ENCODE measurements around the gene NRXN2.

NRXN2 gene

DNA sequence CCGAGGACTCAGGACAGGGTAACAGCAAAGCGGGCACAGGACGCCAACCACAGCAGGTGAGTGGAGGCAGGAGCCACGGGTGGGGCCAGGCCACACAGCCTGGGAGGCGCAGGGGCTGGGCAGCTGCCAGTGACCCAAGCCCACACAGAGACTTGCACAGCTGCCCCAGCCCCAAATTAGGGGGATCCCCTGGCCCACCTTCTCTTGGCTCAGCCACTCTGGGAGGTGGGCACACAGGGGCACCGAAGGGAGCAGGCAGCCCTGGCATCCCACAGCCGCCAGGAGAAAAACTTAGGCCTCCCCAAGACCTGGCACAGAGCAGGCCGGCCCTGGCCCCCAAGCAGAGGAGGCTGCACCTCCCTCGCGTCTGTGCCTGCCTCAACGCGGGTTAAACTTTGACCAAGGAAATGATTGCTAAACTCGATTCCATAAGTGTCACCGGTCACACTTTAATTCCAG, 132.2 kb downstream of the NRXN2 start, which contains the start of gene SLC22A12:
SLC22A12 (plus strand) TSS at position 458 of the 459 bp plus-strand sequence. CDS start 337 bp downstream, outside the sequence.
- DNase-seq (ENCODE audit: low read depth in 2 of 2), result no peak

DNA sequence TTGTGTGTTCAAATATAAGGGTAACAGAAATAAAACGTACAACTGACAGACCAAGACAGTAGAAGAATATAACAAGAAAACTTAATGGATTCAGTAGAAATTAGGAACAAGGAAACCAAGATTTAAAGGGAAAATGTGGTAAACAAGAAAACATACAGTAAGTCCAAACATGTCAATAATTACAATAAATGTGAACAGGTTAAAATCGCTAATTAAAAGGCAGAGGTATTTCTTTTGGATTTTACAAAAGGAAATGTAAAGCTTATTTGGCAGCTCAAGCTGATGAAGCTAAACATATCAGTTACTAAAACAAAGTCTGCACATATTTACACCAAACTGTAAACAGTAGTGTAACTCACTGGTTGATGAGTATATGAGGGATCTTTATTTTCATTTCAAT, 134.3 kb downstream of the NRXN2 start:
- no peak for DNase-seq (ENCODE audit: low read depth in 2 of 2)

DNA sequence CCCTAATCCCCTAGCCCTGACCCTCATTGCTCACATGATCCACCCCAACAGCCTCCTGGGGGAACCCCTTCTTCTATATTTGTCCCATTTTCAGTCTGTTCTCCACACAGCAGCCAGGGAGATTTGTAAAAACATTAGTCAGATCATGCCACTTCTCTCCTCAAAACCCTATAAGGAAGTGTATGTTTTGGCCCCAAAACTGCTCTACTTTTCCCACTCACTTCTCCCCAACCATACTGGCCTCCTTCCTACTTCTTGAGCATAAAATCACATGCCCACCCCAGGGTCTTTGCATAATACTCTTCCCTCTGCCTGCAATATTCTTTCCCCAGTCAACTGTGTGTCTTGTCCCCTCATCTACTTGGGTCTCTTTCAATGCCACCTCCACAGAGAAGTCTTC, 136.6 kb downstream of the NRXN2 start:
- DNase-seq (ENCODE audit: low read depth in 2 of 2), result no peak

DNA sequence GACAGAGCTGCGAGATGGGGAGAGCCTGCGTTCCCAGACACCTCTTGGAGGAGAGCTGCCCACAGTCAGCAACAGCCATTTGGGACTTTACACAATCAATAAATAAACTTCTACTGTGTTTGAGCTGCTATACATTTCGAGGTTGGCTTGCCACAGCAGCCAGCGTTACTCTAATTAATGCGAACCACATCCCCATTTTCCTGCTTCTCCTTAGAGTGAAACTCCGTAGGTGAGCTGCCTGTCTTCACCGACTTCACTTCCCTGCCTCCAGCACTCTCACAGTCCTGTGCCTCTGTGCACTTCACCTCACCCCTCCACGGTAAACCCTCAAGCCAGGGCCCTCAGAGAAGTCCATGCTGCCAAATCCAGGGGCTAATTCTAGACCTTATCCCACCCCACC, 137.8 kb downstream of the NRXN2 start:
- DNase-seq (ENCODE audit: low read depth in 2 of 2), result no peak

DNA sequence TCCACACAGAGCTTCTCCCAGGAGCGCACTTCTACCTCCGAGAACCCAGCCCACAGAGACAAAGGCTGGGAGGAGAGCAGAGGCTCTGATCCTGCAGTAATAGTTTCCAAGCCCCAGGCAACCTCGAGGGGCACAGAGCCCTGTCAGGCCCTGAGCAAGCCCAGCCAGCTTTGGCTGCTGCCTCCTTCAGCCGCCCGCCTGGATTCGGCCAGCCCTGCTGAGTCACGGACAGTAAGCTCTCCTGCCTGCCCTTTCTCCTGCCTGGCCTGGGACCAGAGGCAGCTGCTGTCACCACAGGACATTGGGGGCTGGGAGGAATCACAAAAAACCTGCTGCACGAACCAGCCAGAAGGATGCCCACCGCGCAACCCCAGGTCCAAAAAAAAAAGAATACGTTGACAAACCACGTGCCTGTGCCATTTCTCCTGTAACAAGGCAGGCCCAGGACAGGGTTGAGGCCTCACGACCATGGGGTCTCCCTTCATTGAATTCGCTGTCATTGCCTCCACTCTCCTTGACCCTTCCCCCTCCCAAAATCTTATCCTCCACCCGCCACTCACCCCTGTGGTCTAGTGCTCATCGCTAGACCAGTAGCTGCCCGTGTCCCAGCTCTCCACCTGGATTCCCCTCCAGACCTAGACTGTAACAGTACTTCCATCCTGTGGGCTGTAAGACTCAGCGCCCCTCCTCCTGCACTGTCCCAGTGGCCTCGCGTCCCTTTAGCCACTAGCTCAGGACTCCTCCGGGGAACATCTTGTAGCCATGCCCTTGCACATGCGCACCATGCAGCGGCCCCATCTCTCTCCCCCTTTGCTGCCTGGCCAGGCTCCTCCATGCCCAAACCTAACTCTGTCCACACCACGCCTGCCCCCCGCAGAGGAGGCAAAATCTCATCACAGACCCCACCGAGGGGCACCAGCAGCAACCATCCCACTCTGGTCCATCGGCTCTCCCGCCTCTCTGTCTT, 139.4 kb downstream of the NRXN2 start:
- DNase-seq (ENCODE audit: low read depth in 2 of 2), result no peak

DNA sequence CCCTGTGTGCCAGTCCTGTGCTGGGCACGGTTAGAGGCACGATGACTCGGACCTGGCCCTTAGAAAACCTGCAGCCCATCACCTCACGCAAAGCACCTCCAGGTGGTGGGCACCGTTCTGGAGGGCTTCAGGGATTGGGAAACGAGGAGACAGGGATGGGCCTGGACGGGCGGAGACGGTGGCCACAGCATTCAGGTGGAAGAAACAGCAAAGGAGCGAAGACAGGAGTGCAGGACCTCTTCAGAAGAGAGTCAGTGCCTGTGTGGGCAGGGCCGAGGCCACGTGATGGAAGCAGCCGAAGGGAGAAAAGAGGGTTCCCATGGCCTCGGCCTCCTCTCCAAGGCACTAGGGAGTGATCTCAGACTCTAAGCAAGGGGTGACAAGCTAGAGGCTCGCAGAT, 140.1 kb downstream of the NRXN2 start:
- no peak for DNase-seq (ENCODE audit: low read depth in 2 of 2)

DNA sequence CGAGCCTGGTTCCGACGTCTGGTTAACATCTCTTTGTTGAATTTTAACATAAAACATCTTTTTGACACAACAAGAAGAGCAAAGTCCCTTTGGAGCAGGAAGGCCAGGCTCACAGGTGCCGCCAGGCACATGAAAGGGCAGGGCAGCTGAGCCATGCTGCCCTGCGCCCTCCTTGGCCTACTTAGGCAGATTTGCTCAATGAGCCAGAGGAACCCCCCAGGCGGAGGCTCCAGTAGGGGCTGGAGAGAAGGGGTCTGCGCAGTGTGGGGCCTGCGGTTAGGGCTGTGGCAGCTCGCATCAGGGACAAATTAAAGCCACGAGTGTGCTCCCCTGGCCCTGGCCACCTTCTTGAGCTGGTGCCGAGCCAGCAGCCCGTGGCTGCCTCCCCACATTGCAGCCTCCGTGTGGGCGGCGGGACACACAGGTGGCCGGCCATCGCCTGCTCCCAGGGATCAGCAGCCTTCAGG, 141.9 kb downstream of the NRXN2 start:
- no peak for DNase-seq (ENCODE audit: low read depth in 2 of 2)

DNA sequence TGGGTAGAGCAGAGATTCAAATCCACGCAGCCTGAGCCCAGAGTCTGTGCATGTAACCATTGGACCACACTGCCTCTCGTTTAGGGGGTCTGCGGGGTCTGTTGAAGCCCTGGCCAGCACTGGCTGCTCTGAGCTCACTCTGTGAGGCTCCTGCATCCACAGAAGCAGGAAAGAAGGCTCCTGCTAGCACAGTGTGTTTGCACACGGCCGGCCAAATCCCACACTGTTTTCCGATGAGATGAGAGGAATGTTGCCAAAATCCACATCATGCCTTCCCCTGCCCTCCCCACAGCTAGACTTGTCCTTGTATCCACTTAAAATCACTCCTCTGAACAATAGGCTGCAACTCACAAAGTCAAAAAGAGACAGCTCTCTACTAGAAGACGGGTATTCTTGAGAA, 142.6 kb downstream of the NRXN2 start:
- no peak for DNase-seq (ENCODE audit: low read depth in 2 of 2)

DNA sequence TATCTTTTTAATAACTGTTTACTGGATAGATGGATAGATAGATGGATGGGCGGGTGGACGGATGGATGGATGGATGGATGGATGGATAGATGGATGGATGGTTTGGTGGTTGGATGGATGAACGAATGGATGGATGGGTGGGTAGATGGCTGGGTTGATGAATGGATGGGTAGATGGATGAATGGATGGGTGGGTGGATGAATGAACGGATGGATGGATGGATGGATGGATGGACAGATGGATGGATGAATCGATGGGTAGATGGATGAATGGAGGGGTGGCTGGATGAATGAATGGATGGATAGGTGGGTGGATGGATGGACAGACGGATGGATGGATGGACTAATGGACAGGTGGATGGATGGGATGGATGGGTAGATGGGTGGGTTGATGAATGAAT, 145.8 kb downstream of the NRXN2 start:
- DNase-seq (ENCODE audit: low read depth in 2 of 2), result no peak

DNA sequence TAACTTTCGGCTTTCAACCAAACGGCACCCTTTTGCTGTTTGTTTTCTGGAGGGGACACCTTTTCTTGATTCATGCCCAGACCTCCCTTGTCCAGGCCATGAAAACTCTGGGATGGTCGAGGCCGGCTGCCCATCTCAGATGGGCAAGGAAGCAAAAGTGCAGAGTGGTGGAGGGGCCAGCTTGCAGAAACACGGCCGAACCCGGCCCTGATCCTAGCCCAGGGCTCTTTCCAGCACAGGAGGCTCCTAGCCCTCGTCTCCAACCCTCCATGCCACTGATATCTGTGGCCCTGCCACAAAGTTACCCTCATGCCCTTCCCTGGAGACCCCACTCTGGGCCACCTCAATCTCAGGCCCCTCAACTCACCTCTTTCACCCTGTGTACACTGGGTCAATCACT, 150.9 kb downstream of the NRXN2 start:
- DNase-seq (ENCODE audit: low read depth in 2 of 2), result no peak

DNA sequence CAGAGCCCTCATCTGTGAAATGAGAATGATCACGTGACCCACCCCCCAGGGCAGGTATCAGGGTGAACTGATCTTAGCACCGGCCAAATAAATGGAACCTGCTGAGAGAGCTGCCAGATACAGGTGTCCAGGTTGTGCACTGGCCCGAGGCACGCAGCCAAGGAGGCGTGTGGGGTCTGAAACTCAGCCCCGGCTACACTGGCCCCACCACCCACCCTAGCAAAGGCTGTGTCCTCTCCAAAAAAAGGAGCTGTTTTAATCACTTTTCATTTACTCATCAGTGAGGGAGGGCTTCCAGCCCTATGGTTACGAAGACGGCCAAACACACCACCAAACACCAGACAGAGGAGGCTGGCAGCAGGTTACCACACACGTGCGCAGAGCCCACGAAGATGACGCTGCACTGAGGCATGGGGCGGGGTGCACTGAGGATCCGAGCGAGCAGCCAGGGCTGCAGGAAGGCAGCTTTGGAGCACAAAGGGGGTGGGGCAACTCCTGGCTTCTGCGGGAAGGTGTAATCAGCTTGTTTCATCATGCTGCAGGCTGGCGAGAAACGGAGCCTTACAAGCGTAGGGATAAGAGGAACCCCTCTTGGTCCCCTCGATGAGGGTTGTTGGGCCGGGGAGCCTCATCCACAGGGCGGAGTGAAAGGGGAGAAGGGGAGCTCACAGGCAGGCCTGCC, 151.4 kb downstream of the NRXN2 start:
- no peak for DNase-seq (ENCODE audit: low read depth in 2 of 2)

DNA sequence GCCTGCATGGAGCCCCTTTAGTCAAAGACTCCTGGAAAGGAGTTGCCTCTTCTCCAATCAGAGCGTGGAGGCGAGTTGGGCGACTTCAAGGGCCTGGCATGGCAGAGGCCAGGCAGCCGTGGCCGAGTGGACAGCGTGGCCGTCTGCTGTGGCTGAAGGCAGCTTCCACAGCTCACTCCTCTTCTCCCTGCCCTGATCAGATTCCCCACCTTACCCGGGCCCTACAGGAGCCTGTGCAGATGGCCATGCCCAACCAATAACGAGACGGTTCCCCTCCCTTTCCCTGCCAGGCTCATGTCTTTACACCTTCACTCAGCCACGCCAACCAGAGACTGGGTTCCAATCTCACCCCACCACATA, 152.0 kb downstream of the NRXN2 start:
- DNase-seq (ENCODE audit: low read depth in 2 of 2), result no peak

DNA sequence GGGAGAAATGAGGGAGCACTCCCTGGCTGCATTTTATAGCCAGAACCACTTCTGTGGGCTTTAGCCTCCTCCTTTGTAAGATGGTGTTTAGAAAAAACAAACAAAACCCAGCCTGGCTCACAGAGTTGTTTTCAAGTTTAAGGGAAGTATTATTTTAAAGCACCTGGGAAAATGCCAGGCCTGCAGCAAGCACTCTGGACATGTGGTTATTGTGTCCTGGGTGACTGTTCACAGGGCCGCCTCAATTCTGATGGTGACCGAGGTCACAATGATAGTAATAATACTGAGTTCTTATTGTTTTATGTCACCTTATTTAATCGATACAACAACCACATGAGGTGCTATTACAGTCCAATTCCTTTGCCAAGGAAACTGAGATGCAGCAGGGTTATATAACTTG, 152.7 kb downstream of the NRXN2 start:
- DNase-seq (ENCODE audit: low read depth in 2 of 2), result no peak

DNA sequence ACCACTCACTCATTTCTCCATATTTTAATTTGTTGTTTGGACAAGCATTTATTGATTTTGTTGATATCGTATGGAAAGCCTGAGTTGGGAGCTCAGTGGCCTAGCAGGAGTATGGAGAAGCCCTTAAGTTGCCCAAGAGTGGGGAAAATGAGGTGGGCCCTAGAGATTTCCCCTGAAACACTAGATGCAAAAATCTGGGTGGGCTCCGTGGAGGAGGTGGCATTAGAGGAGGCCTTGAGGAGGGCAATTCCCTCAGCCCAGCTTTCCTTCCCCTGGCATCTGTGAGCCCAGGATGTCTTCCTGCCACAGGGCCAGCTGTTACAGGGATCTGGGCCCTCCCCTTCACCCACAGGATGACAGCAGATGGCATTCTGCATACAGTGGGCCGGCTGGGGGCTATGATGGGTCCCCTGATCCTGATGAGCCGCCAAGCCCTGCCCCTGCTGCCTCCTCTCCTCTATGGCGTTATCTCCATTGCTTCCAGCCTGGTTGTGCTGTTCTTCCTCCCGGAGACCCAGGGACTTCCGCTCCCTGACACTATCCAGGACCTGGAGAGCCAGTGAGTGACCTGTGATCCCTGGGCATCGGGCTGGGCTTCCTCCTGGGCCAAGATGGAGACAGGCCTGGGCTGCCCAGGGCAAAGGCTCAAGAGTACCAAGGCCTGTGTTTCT, 153.6 kb downstream of the NRXN2 start:
- no peak for DNase-seq (ENCODE audit: low read depth in 2 of 2)

DNA sequence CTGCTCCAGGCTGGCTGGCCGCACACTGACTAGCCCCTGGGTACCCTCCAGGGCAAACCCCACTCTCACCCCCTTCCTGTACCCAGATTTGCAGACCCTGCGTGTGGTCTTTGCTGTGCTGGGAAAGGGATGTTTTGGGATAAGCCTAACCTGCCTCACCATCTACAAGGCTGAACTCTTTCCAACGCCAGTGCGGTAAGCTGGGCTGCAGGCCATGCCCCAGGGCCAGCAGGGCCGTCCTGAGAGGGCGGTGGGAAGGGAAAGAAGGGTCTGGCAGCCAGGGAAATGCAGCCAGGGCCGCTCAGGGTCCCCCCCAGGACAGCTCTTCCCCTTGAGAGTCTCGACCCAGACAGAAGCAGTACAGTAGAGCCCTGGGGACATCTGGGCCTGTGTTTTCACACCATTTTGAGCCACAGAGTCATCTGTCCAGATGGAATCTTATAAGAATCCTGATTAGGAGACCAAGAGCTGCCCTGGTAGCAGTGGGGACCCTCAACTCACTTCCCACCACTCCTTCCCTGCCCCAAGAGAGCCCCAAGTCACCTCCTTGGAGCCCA, 154.3 kb downstream of the NRXN2 start:
- DNase-seq (ENCODE audit: low read depth in 2 of 2), result no peak

DNA sequence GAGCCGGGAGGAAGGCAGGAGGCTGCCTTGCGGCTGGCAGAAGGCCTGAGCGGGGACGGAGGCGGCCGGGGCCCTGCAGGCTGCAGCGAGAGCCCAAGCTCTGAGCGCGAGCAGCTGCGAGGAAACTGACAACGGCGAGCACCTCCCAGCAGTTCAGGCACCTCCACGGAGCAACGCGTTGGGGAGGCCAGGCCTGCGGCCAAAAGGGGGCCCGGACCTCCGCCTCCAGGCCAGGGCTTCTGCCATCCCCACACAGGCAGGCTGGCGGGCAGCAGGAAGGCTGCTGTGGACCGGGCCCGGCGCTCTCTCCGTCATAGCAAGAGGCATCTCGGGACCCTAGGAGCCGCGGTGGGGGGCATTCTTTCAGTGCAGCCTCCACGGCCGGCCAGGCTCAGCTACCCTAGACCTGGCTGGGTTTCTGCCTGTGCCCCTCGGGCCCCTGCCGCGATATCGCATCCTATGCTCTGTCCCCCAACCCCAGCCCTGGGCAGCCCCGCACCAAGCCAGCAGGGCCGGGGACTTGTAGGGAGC, 154.9 kb downstream of the NRXN2 start:
- DNase-seq (ENCODE audit: low read depth in 2 of 2), result no peak

DNA sequence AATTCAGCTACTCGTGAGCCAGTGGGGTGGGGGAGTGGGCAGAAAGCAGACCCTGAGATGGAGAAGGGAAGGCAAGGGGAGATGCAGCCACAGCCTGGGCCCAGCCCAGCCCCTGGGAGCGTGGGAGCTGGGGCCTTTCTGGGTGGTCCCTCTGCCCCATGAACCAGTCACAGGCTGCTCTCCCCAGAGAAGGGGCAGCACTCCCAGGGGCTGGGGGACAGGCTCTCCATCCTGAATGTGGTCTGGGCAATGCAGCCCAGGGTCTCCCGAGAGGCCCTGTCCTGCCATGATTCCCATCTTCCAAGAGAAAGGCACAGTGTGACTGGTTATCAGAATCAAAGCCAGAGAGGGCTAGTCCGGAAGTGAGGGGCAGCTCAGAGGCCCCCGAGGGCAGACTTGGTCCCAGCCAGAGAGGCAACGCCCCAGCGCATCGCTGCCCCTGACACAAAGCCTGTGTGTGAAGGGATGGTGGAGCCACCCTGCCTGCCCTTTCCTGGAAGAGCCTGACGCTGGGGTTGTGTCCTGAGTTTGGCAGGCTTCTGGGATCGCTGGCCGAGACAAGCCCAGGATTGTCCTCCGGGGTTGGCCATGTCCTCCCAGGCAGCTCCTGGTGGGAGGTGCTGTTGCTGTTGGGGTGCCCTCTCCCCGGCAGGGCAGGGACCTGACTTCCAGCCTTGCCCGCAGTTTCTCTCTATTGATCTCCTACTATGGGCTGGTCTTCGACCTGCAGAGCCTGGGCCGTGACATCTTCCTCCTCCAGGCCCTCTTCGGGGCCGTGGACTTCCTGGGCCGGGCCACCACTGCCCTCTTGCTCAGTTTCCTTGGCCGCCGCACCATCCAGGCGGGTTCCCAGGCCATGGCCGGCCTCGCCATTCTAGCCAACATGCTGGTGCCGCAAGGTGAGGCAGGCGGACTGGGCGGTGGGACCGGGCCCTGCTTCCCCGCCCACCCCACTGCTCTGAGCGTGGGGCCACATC, 155.8 kb downstream of the NRXN2 start:
- DNase-seq (ENCODE audit: low read depth in 2 of 2), result no peak

DNA sequence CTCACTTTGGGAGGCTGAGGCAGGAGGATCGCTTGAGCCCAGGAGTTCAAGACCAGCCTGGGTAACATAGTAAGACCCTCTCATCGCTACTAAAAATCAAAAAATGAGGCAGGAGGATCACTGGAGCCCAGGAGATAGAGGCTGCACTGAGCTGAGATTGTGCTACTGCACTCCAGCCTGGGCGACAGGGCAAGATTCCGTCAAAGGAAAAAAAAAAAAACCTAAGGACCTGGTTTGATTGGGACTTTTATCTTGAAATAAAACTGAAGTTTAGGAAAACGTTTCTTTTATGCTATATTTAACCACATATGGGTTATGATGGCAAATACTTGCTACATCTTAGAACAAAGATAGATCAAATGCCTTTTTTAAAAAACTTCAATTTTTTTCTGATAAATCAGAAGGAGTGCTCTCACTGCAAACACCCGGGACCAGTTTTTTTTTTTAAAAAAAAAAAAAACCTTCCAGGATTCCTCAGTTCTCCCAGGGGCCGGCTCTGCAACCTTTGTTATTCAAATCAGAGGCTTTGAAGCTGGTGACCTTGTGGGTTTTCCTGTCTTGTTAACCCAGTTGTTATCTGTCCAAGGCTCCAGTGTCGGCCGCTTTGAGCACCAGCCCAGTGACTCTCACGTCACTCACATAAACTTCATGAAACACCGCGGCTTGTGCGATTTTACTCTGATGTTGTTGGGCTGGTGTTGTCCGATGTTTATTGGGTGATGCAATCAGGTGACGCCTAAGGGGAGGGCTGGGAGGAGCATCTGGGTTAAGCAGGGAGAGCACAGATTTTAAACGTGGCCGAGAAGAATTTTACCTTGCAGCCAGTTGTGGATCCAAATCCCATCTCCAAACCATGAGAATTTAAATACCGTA, 156.7 kb downstream of the NRXN2 start:
- peak; percentile 6 to 11 for DNase-seq (ENCODE audit: low read depth in 2 of 2)
